NCI-H1092 treated with DMSO at 0.1 percent for 48 hours (cell line): Measurements from ENCODE around the gene DBH.
"Not testable (repeated sequence)": the region's sequence is repeated elsewhere in the genome, so short reads cannot be mapped to it uniquely, and the experiment has no call there.

Source experiments
- DNase-seq: peaks from one replicate; lab custom pipeline; 2025; lab: John Stamatoyannopoulos, UW

Gene DBH

DNA sequence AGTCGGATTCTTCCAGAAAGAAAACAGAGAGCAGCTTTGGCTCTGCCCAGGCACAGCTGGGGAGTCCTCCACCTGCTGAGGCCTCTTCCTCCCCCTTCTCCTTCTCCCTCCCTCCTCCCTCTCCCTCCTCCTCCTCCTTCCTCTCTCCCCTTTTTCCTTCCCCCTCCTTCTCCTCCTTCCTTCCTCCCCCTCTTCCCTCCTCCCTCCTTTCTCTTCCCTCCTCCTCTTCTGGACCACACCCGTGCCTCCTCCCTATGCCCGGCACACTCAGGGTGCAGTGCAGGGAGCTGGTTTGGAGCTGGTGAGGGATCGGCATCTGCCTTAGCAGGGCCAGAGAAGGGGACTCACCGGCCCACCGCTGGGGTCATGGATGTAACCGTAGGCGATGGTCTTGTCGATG lies 30.2 kb downstream of the DBH start:
- no peak for DNase-seq

DNA sequence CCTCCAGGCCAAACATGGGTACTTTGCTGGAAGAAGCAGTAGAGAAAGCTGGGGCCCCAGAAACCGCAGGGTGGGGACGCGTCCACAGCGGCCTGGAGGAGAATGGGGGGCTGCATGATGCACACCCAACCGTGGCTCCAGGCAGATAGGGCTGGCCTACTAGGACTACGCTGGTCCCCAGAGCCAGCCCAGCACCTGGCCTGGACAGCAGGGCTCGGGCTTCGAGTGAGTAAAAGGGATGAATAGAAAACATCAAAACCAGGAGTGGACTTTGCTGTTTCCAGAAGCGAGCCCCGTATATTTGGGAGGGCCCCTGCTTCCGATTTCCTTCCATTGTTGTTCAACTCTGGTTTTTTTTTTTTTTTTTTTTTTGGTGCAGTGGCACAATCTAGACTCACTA lies 30.7 kb downstream of the DBH start:
- no peak for DNase-seq

DNA sequence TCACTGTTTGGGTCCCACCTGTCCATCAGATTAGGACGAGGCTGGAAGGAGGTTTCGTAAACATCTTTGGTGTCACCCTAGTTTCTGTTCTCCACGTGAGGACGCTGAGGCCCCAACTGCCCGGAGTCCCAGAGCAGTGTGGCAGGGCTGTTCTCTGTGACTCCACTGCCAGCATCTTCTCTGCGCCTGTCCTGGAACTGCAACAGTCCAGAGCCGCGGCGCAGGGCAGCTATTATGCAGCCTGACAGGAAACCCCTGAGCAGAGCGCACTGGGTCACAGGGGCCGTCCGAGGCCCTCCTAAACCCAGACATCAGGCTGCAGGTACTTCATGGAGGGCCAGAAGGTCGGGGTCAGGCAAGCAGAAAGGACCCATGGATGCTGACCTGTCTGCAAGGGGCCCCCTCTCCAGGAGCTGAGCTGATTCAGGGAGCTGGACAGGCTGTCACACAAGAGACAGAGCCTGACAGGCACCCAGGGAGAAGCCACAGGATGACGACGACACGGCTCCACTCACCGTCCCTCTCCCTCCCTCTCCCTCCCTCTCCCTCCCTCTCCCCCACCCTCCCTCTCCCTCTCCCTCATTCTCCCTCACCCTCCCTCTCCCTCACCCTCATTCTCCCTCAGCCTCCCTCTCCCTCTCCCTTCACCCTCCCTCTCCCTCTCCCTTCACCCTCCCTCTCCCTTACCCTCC lies 31.7 kb downstream of the DBH start:
- no peak for DNase-seq

DNA sequence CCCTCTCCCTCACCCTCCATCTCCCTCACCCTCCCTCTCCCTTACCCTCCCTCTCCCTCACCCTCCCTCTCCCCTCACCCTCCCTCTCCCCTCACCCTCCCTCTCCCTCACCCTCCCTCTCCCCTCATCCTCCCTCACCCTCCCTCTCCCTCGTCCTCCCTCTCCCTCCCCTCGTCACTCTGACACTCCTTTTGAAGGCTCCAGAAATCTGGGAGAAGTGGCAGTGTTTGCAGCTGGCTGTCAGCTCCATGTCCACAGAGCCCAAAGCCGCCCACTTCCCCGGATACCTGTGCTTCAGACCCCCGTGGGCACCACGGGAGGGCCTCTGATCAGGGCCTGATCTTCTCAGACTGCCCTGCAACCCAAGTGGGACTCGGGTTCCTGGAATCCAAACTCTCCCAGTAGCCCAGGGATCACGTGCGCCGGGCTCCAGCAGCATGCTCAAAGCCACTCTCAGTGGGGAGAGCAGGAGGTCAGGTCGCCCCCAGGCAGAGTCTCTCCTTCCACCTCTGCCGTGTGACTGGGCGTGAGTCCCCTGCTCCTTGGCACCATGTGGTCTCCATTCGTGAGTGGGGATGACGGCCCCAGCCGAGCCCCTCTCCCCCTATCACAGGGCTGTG lies 33.1 kb downstream of the DBH start:
- DNase-seq: no peak

DNA sequence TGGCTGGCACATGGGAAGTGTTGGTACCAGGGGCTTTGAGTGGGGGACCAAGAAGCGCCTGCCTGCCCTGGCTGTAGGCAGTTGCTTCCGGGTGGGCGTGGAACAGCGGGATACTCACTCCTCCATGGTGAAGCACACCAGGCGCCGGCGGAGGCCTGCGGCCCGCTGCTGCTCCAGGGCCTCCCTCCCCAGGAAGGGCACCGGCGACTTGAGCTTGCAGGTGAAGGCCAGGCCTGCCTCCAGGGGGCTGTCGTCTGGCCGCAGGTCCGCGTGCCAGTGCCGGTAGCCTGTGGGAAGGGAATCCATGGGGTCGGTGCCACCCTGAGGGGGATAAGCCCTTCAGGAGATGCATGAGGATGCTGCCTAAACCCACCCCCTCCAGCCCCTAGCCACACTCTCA lies 34.3 kb downstream of the DBH start:
- DNase-seq: no peak

DNA sequence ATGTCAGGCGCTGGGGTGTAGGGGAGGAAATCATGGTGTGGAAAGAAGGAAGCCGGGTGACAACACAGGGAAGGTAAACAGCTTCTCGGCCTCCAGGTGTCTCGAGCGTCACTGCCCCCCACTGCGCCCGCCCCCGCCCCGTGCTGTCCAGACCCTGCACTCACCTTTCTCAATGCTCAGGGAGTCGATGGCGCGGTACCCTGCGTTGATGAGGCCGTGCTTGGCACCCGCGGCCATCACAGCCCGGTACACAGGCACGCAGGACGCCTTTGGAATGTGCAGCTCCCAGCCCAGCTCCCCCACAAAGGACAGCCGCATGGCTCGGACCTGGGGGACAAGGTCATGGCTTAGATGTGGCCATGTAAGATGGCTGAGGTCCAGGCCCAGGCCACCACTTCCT lies 35.2 kb downstream of the DBH start:
- no peak for DNase-seq

DNA sequence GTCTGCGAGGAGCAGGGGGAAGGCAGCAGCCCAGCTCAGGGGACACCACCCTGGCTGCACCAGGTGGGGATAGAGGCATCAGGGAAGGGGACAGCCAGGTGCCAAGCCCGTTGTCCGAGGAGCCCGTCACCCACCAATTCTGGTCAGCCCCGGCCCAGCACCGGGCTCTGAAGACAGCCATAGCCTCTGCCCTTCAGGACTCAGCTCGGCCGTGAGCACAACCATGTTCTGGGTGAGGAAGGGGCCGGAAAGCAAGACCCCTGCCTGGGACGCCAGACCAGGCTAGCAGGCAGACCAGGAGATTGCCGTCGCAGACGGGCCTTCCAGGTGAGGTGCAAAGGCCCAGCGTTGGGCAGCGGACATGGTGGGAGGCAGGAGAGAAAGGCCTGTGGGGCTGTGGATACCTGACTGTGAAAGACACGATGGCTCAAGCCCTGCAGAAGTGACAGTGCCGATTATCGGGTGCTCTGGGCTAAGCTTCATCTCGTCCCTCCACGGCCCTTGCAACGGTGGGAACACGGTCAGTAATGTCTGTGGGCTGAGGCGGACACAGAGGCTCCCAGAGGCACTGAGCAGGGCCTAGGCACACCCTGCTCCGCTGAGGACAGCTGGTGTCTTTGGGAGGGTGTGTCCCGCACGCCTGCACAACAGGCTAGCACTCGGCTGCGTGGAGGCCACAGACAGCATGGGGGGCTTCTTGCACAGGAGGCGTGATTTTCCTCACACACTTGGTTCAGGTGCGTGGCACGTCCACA lies 36.5 kb downstream of the DBH start:
- DNase-seq: no peak

DNA sequence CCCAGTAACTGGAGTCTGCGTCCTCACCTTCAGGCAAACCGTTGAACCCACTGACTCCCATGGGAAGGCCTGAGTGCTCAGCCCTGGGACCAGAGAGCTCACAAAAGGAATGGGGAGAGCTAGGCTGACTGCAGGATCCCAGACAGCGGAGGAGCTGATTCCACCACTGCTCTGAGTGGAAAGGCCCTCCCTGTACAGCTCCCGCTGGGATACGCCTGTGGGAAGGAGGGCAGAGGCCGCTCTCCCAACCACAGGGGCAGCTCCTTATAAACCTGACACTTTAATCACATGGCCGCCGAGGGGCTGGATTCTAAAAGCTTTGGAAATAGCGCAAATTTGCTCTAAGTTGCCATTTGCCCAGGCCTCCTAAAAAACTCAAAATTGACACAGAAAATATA lies 37.1 kb downstream of the DBH start:
- DNase-seq: no peak

DNA sequence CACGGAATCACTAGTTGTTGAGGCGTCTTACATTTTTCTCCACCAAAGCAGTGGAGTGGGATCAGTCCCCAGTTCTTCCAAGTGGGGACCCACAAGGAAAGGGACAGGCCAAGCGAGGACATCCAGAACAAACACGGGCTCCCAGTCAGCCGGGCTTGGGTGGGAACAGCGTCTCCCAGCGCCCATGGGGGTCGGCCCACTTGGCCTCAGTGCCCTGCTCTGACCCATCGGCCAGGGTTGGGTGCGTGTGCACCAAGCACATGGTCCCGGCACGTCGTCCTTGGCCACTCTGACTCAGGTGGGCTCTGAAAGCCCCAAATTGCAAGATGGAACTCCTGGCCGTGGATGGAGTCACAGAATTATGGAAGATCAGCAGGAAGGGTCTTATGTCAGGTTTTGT lies 37.9 kb downstream of the DBH start:
- DNase-seq: no peak

DNA sequence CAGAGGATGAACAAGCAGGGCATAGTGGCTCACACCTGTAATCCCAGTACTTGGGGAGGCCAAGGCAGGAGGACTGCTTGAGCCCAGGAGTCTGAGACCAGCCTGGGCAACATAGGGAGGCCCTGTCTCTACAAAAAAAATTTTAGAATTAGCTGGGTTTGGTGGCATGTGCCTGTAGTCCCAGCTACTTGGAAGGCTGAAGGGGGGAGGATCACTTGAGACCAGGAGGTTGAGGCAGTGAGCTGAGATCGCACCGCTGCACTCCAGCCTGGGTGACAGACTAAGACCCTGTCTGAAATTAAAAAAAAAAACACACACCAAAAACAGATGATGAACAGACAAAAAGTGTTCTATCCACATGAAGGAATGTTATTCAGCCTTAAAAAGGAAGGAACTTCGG lies 39.6 kb downstream of the DBH start:
- DNase-seq: not testable (repeated sequence)

DNA sequence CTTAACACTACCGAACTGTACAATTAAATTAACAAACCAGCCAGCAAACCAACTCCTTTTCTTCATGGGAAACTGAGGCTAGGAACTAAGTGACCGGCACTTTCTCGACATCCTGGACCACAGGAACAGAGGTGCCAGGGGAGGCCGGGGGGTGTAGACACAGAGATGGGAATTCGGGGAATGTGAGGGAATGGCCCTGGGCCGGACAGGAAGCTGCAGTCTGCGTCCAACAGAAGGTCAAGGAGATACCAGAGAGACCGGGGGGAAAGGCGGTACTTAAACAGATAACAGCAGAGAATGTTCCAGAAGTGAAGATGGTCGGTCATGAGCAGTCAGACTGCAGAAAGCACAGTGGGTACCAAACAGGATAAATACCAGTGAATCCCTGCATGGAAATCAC lies 40.3 kb downstream of the DBH start:
- no peak for DNase-seq

DNA sequence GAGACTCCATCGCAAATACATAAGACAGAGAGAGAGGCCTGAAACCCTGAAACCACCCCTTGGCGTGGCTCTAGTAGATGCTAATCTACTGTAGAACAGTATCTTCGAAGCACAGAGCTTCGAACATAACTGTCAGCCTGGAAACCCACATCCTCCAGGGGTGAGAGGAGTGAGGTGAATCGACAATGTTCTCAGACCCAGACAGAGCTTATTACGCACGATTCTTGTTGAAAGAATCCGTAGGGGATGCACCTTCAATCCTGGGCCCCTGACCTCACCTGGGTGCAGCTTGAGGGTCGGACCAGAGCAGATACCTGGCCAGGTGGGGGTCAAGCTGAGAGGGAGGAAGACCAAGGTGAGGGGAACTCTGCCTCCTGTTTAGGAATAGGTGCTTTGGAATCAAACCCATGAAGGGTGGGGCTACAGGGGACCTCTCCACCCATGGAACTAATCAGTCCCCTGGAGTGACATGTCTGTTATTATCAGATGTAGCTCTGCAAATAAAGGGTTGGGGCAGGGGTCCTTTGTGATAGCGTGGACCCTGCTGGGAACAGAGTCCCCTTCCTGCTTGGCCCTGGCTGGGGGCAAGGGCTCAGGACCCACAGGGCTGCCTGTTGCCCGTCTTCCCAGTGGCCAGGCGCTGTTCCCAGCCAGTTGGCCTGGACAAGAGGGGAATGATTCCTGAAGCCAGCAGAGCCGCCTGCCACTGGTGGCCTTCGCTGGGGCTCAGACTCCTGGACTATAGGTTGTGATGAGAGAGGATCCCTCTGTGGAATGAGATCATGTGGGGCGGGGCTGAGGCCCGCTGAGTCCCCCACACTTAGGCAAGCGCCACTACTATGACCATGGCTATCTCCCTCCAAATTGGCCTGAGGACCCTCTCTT lies 41.2 kb downstream of the DBH start:
- no peak for DNase-seq

DNA sequence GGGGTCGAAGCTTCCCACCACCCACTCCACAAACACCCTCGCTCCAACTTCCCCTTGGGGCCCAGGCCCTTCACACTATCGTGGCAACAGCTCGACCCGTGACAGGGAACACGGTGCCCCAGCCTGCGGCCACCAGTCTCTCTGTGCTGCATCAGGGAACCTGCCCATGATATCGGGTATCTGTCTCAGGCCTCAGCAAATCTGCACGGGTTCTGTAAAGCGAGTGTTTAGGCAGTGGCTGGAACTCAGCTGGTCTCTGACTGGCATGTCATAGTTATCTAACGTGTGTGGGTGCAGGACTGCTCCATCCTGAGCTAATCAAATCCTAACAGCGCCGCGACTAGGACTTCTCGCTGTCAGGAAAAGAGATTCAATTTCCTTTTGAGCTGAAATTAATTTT lies 42.9 kb downstream of the DBH start:
- DNase-seq: no peak

DNA sequence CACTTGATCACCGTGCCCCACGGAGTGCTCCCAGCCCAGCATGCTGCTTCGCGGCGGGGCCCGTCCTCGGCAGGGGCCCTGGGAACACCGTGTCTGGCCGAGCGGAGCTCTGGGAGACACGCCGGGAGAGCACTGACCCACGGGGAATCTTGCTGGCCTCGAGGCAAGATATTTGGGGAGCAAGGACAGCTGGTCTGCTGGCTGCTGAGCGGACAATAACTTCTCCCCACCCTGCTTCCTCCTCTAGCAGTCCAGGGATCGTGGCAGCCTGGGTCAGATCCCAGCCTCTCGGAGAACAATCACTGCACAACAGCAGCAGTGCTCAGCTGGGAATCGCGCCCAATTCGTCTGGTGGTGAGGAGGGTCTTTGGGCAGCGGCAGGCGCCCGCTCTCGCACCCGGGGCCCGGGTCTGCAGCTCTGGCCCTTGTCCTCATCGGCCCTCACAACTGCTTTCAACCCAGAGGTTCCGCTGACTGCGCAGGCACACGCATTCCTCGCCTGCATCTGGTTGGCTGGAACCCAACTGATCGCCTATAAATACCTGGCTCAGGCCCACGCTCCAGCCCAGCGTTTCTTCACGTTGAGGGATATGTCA lies 43.4 kb downstream of the DBH start:
- DNase-seq: no peak

DNA sequence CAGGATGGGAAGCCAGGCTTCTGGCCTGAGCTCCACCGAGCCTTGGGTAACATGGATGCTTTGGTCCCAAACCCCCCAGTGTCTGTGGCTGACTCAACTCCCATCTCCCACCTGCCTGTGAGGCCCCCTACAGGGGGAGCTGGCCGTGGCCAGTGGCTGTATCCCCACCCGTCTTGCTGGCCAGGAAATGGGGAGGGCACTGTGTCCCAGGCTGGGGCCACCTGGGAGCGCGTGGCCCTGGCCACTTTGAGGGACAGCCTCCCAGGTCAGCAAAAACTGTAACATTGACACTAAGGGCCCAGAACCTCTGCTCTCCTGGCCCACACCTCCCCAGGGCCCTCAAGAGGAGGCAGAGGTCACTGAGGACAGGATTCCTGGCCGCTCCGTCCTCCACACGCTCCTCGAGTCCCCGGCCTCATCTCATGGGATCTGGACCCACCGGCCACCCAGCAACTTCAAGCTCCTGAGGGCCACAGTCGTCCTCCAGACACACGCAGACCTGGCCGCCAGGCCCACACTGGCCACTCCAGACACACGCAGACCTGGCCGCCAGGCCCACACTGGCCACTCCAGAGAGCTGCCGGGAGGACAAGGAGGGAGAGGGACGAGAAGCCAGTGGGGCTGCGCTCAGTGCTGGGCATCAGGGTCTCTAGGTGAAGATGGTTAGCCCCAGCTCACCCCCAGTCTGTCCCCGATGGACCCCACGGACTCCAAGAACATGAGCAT lies 44.2 kb downstream of the DBH start:
- no peak for DNase-seq

DNA sequence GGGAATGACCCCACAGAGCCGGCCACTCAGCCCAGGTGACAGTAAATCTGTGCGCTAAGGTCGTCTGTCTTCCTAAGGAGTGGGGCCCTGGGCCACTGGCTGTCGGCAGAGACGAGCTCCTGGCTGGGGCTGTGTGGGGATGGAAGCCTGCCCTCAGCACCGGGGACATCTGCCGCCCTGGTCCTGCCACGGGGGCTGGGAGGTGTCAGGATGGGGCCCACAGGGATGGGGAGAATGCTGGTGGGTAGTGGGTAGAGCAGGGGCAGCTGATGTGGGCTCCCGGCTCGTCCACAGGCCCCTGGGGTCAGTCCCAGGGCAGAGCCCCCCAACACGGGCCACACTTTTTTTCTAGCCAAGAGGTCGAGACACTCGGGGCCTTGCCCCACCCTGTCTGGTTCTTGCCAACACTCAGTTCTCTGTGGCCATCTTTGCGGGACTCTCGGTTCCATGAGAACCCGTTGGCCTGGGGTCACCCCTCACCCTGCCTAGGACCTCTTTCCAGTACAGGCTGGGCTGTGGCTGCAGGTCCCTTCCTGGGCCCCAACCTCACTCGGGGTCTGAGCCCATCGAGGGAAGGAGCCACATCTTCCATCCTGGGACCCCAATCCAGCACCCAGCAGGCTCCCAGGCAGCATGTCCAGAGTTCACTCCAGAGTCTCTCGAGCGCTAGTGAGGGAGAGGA lies 45.0 kb downstream of the DBH start:
- DNase-seq: no peak

DNA sequence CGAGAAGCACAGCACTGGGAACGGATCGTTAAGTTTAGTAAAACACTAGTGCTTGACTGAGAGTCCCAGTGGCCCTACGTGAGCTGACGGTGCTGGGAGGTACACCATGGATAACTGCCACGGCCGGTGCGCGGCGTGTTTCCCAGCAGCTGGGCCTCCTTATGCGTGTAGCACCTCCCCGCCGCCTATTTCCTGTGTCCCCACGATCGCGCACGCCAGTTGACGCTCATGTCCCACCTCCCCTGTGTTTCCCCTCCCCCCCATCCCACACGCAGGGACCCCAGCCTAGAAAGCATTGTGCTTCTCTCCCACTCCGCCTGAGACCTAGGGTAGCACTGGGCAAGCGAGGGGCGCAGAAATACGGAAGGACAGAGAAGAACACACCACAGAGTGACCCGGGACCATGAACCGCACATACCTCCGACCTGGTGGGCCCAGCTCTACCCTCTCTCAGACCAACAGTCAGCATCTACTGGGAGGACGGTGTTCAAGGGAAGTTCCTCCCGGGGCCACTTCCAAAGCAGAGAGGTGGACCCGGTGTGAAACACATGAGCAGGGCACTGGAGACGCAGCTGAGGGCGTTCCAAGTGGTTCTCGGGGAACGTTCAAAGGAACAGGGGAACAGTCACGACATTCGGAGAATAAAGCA lies 45.6 kb downstream of the DBH start:
- no peak for DNase-seq

DNA sequence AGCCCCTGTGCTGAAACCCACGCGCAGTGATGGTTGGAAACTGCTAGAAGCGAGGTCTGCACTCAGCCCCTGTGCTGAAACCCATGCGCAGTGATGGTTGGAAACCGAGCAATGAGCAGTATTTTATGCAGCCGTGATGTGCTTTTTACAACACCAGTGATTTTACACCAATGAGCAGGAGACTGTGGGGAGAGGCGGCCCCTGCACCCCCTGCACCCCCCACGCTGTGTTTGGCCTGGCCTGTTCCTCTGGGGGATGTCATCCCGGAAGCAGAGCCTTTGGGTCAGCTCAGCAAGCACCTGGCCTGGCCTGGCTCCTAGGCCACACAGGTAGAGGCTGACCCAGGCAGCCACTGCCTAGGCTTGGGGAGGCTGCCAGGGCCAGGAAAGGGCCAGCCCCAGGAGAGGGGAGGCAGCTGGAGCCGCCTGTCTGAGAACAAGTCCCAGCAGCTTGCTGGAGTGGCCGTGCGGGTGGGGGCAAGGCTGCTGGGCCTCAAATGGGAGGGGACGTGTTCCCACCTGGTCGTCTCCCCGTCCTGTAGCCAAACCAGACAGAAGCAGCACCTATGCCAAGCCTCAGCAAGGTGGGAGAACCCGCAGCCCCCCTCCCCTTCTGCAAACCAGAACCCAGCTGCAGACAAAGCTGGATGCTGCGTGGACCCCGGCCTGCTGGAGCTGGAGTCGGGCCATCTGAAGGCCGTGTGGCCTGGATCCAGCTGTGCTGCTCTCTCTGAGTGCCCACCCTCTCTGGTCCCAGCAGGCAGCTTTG lies 46.8 kb downstream of the DBH start:
- DNase-seq: no peak

DNA sequence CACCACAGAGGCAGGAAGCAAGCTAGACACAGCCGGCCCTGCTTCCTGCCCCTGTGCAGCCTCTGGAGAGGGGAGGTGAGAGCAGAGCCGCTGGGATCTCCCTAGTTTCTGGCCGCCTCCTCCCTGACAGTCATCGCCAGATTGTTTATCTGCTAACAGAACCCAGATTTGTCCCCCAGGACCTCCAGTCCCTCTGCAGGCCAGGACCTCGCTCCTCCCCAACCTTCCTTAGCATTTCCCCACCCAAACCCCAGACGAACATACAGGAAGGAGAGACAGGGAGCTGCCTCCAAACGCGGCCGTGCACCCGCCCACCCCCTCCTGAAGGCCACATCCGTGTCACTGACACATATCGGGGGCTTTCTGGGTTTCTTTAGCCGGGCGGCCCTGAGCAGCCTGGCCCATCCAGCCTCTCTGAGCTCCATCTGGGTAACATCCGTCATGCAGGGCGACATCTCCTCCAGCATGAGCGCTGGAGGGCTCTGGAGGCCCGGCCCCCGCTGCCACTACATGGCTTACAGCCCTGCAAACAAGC lies 47.5 kb downstream of the DBH start:
- no peak for DNase-seq
